Epithelial cell of esophagus (primary cell): ENCODE results near the gene NCR2.

ENCODE experiments used
- DNase-seq: peaks from one replicate; pipeline ENCODE4 v3.0.0; 2010; ENCODE audit warnings: low read depth
- H3K4me3 ChIP-seq: 2 replicates; pipeline ENCODE4 v1.5.1; 2011; ENCODE audit warnings: mild to moderate bottlenecking, low read length, control low read depth
- CTCF ChIP-seq: IDR thresholded peaks from 2 replicates; pipeline ENCODE4 v1.5.1; 2011; ENCODE audit warnings: low read depth, mild to moderate bottlenecking, low read length, control low read depth, inconsistent platforms; ENCODE audit not compliant: insufficient read depth; ENCODE audit errors: missing control alignments

The NCR2 gene

GRCh38 chr6:41331401-41332150, 3.8 kb upstream of the NCR2 start:
- H3K4me3 ChIP-seq: no peak overlapping the region
- no peak for TF ChIP-seq CTCF
- DNase-seq: no peak

GRCh38 chr6:41332241-41332640, 3.2 kb upstream of the NCR2 start:
- TF ChIP-seq CTCF: no peak
- no peak overlapping the region for H3K4me3 ChIP-seq
- no peak for DNase-seq

- no peak overlapping the region for H3K4me3 ChIP-seq
- TF ChIP-seq CTCF: no peak
- DNase-seq: no peak
These were observed 2.3 kb upstream of the NCR2 start for GRCh38 chr6:41332842-41333736.

- H3K4me3 ChIP-seq: no peak overlapping the region
- no peak for DNase-seq
- TF ChIP-seq CTCF: no peak
These were observed 847 bp upstream of the NCR2 start for GRCh38 chr6:41334482-41335040.

- no peak for DNase-seq
- no peak for TF ChIP-seq CTCF
- H3K4me3 ChIP-seq: no peak overlapping the region
These were observed 535 bp downstream of the NCR2 start for GRCh38 chr6:41335943-41336342.

GRCh38 chr6:41336824-41337223, 1.4 kb downstream of the NCR2 start:
- TF ChIP-seq CTCF: no peak
- no peak for DNase-seq

More at GRCh38 chr6:41336824-41337223, 1.4 kb downstream of the NCR2 start:
- H3K4me3 ChIP-seq: no peak overlapping the region
